Measurements from ENCODE around the gene SPTBN4.

GRCh38 chr19:40524133-40524549 lies 57.3 kb downstream of the SPTBN4 start:
- TF ChIP-seq EP300 (IDR thresholded peaks at IDR 0.05; ENCODE audit: borderline replicate concordance) (no peak), EGR1 (IDR thresholded peaks at IDR 0.05) (no peak), CREB1 (IDR thresholded peaks at IDR 0.05; ENCODE audit: low read depth) (no peak), FOXM1 (IDR thresholded peaks at IDR 0.05; ENCODE audit: borderline replicate concordance, low read depth) (no peak), TAF1 (IDR thresholded peaks at IDR 0.05; ENCODE audit: low read depth) (no peak), TCF12 (IDR thresholded peaks at IDR 0.05; ENCODE audit: low read depth) (no peak), REST (IDR thresholded peaks at IDR 0.05; ENCODE audit: low read depth) (no peak), RAD21 (IDR thresholded peaks at IDR 0.05; ENCODE audit: low read depth) (no peak)
- TF ChIP-seq, protein P1, sequence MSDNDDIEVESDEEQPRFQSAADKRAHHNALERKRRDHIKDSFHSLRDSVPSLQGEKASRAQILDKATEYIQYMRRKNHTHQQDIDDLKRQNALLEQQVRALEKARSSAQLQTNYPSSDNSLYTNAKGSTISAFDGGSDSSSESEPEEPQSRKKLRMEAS (IDR thresholded peaks at IDR 0.05) = no peak

Data from Ishikawa (cell line).